ENCODE results near the gene RPL26.

- TF ChIP-seq CTCF (IDR thresholded peaks at IDR 0.05) (no peak), POLR2AphosphoS5 (IDR thresholded peaks at IDR 0.05) (no peak)
Observed at GRCh38 chr17:8350339-8350738, 32.7 kb downstream of the RPL26 start.

Measured in sigmoid colon (tissue), 4 donors.